ENCODE measurements around the gene SPDYE1. TPM values are rescaled to one million over a fixed set of nuclear protein-coding genes. Genes with fewer than 3 reads are reported as not detected.
"Not testable (repeated sequence)": the region's sequence is repeated elsewhere in the genome, so short reads cannot be mapped to it uniquely, and the experiment has no call there.

SPDYE1 gene
- total RNA-seq, 2 donors from 2014 or later: 0.17 TPM; not detected in 1

GRCh38 chr7:44012081-44012480, 14.4 kb downstream of the SPDYE1 start:
- DNase-seq (ENCODE audit: low spot score); H3K27me3 ChIP-seq (replicated peaks; ENCODE audit: insufficient read depth); H3K4me1 ChIP-seq (replicated peaks); H3K36me3 ChIP-seq; H3K9me3 ChIP-seq; H3K4me3 ChIP-seq; H3K27ac ChIP-seq; intact Hi-C loops (cut with DNase I): not testable (repeated sequence)
- WGBS: 90% methylated on average over 7 of the region's 8 CpGs

GRCh38 chr7:44015090-44015489, 17.4 kb downstream of the SPDYE1 start:
- H3K36me3 ChIP-seq; DNase-seq (ENCODE audit: low spot score); intact Hi-C loops (cut with DNase I); H3K27me3 ChIP-seq (replicated peaks; ENCODE audit: insufficient read depth); H3K4me3 ChIP-seq; H3K27ac ChIP-seq; H3K9me3 ChIP-seq; H3K4me1 ChIP-seq (replicated peaks): not testable (repeated sequence)
- 100% methylated on average over 2 of the region's 12 CpGs for WGBS

GRCh38 chr7:44018857-44019807, 21.4 kb downstream of the SPDYE1 start:
- H3K36me3 ChIP-seq; H3K27me3 ChIP-seq (replicated peaks; ENCODE audit: insufficient read depth); H3K9me3 ChIP-seq; H3K4me1 ChIP-seq (replicated peaks); intact Hi-C loops (cut with DNase I): not testable (repeated sequence)
- 4% methylated on average over 46 of the region's 63 CpGs for WGBS
- DNase-seq (ENCODE audit: low spot score): peak; percentile 94
- Histone ChIP-seq H3K4me3 (peak overlapping the region; percentile 65 to 72), H3K27ac (peak overlapping the region; percentile 57 to 66)
- TF ChIP-seq POLR2AphosphoS5 (IDR thresholded peaks at IDR 0.05) (peak; percentile 90), CTCF (IDR thresholded peaks at IDR 0.05) (peak in 3 of 4 experiments; percentile 63 to 85 (median 82))

GRCh38 chr7:44019825-44020224, 22.1 kb downstream of the SPDYE1 start:
- WGBS: 87% methylated on average over 6 of the region's 6 CpGs
- intact Hi-C loops (cut with DNase I); H3K27me3 ChIP-seq (replicated peaks; ENCODE audit: insufficient read depth); H3K9me3 ChIP-seq; H3K4me3 ChIP-seq; DNase-seq (ENCODE audit: low spot score); H3K36me3 ChIP-seq; H3K4me1 ChIP-seq (replicated peaks): not testable (repeated sequence)
- H3K27ac ChIP-seq: peak overlapping the region; percentile 57 to 66

GRCh38 chr7:44022069-44022468, 24.4 kb downstream of the SPDYE1 start:
- H3K36me3 ChIP-seq; H3K27ac ChIP-seq; H3K9me3 ChIP-seq; intact Hi-C loops (cut with DNase I); H3K27me3 ChIP-seq (replicated peaks; ENCODE audit: insufficient read depth); H3K4me3 ChIP-seq; DNase-seq (ENCODE audit: low spot score); H3K4me1 ChIP-seq (replicated peaks): not testable (repeated sequence)
- WGBS: 58% methylated on average over 6 of the region's 7 CpGs

GRCh38 chr7:44022796-44023467, 25.2 kb downstream of the SPDYE1 start:
- H3K36me3 ChIP-seq; H3K27me3 ChIP-seq (replicated peaks; ENCODE audit: insufficient read depth); H3K27ac ChIP-seq; H3K4me3 ChIP-seq; intact Hi-C loops (cut with DNase I); H3K9me3 ChIP-seq; H3K4me1 ChIP-seq (replicated peaks); DNase-seq (ENCODE audit: low spot score): not testable (repeated sequence)
- 58% methylated on average over 5 of the region's 6 CpGs for WGBS

GRCh38 chr7:44029433-44029832, 31.7 kb downstream of the SPDYE1 start:
- H3K4me1 ChIP-seq (replicated peaks); intact Hi-C loops (cut with DNase I); H3K36me3 ChIP-seq; H3K27me3 ChIP-seq (replicated peaks; ENCODE audit: insufficient read depth); H3K4me3 ChIP-seq; H3K9me3 ChIP-seq; H3K27ac ChIP-seq; DNase-seq (ENCODE audit: low spot score): not testable (repeated sequence)
- no CpG with 5 or more reads among the region's 11 CpGs for WGBS

GRCh38 chr7:44030029-44030428, 32.3 kb downstream of the SPDYE1 start:
- H3K4me3 ChIP-seq; H3K4me1 ChIP-seq (replicated peaks); H3K36me3 ChIP-seq; H3K27ac ChIP-seq; H3K9me3 ChIP-seq; H3K27me3 ChIP-seq (replicated peaks; ENCODE audit: insufficient read depth); DNase-seq (ENCODE audit: low spot score); intact Hi-C loops (cut with DNase I): not testable (repeated sequence)
- WGBS: 100% methylated on average over 1 of the region's 5 CpGs

- intact Hi-C loops (cut with DNase I); H3K9me3 ChIP-seq; H3K4me1 ChIP-seq (replicated peaks); DNase-seq (ENCODE audit: low spot score); H3K27me3 ChIP-seq (replicated peaks; ENCODE audit: insufficient read depth); H3K36me3 ChIP-seq; H3K4me3 ChIP-seq; H3K27ac ChIP-seq: not testable (repeated sequence)
- 90% methylated on average over 12 of the region's 13 CpGs for WGBS
Measured at GRCh38 chr7:44031319-44031718, 33.6 kb downstream of the SPDYE1 start.

GRCh38 chr7:44032031-44032430, 34.3 kb downstream of the SPDYE1 start:
- H3K27ac ChIP-seq; intact Hi-C loops (cut with DNase I); H3K4me3 ChIP-seq; H3K36me3 ChIP-seq; H3K4me1 ChIP-seq (replicated peaks); H3K9me3 ChIP-seq; DNase-seq (ENCODE audit: low spot score); H3K27me3 ChIP-seq (replicated peaks; ENCODE audit: insufficient read depth): not testable (repeated sequence)
- 88% methylated on average over 6 of the region's 6 CpGs for WGBS

Data from prostate gland (tissue), 2 donors.